22Rv1 (cell line): Measurements from ENCODE around the gene TAS2R9.

ENCODE experiments used
- H3K27ac ChIP-seq: fragments of 450-650 bp; 2 replicates; pipeline ENCODE4 v1.5.1; 2017
- CTCF ChIP-seq: fragments of 450-650 bp; IDR thresholded peaks from 2 replicates; pipeline ENCODE4 v1.5.1; 2017; ENCODE audit warnings: mild to moderate bottlenecking
- ZFX ChIP-seq: fragments of 450-650 bp; IDR thresholded peaks from 2 replicates; pipeline ENCODE4 v1.6.1; 2017; ENCODE audit warnings: antibody characterized with exemption, borderline replicate concordance

TAS2R9 gene

GRCh38 chr12:10810068-10810467, at the start of gene TAS2R9:
Gene TAS2R9, minus strand, starts transcription at chr12:10810168. Its CDS starts 93 bp downstream, at chr12:10810075.
- no peak within 1 kb of the TSS for H3K27ac ChIP-seq
- TF ChIP-seq ZFX: no peak
- TF ChIP-seq CTCF: no peak

GRCh38 chr12:10855807-10856206, 45.8 kb upstream of the TAS2R9 start:
- TF ChIP-seq CTCF (no peak), ZFX (no peak)
- no peak overlapping the region for H3K27ac ChIP-seq

GRCh38 chr12:10853776-10854175, 43.8 kb upstream of the TAS2R9 start:
- TF ChIP-seq CTCF (no peak), ZFX (no peak)

DNA sequence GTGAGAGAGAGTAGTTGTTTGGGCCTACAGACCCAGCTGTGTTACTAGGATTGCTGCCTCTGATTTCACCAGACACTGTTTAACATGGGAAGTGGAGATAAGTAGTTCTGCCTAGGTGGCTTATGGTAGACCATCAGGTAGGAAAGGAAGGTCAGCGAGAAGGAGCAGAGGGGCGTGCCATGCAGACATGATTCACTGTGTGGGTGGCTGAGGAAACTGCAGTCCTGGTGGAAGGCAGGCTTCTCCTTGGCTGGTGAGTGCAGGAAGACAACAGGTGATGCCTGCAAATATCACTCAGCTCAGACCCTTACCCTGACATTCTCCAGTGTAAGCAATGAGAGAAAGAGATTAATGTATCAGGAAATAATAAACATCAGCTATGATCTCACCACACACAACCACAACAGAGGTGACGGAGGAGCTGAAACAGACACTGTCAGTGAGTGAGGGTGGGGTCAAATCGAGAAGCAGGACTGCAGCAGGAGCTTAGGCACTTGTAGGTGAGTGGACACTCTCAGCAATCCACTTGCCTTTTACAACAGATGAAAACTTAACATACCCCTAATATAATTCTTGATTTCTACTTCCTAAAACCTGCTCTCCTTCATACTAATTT, 41.4 kb upstream of the TAS2R9 start:
- no peak overlapping the region for H3K27ac ChIP-seq
- TF ChIP-seq ZFX (no peak), CTCF (no peak)

More at GRCh38 chr12:10853776-10854175, 43.8 kb upstream of the TAS2R9 start:
- no peak overlapping the region for H3K27ac ChIP-seq

- no peak for TF ChIP-seq CTCF
- no peak within 1 kb of the TSS for H3K27ac ChIP-seq
Observed at GRCh38 chr12:10849425-10849878, 39.5 kb upstream of the TAS2R9 start, which contains the start of gene PRR4. Gene PRR4, minus strand, starts transcription at chr12:10849475. Its CDS starts 38 bp downstream, at chr12:10849437.

GRCh38 chr12:10847744-10848143, 37.8 kb upstream of the TAS2R9 start:
- no peak for TF ChIP-seq CTCF
- TF ChIP-seq ZFX: no peak
- H3K27ac ChIP-seq: no peak overlapping the region

DNA sequence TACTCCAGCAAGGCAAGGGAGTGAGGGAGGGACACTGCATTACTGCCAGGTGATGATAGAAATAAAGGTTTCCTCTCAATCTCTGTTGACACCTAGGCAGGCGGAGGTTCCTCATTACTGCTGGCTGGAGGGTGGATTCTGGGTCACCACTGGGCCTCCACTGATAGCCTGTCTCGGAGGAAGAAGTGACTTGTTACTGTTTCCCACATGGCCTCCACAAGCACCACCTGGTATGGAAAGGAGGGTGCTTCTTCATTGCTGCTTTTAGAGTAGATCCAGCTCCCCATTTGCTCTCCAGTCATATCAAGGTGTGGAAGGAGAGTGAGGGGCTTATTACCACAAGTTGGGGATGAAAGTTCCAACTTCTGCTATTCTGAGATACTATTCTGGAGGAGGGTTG, 32.9 kb upstream of the TAS2R9 start:
- H3K27ac ChIP-seq: no peak overlapping the region
- TF ChIP-seq CTCF (no peak), ZFX (no peak)
